A204.1 (cell line): ENCODE data around the gene PYY.
"Not testable (repeated sequence)": the region's sequence is repeated elsewhere in the genome, so short reads cannot be mapped to it uniquely, and the experiment has no call there.

Source experiments
- FAIRE-seq: peaks from 2 replicates; lab custom pipeline; 2012; peaks lifted over from hg19 to GRCh38; lab: Jason Lieb, UNC

Gene PYY

DNA sequence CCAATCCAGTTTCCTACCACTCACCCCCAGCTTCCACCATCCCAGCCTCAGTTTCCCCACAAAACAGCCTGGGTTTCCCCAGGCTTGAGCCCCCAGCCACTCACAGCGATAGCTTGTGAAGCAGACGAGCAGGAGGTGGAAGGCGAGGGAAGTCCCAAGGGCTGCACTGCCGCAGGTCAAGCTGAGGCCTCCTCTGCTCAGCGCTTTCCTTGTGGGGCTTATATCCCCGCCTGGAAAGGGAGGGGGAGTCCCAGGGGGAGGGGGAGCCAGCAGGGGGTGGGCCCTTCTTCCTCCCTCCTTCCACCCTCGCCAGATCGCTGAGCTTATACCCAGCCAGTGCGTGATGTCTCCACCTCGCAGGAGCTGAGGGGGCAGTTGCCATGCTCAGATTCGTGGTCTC is at the start of gene PYY:
Gene PYY (minus strand): TSS at position 195 of the 400 bp plus-strand sequence. CDS start 457 bp downstream, outside the sequence.
- FAIRE-seq = no peak

DNA sequence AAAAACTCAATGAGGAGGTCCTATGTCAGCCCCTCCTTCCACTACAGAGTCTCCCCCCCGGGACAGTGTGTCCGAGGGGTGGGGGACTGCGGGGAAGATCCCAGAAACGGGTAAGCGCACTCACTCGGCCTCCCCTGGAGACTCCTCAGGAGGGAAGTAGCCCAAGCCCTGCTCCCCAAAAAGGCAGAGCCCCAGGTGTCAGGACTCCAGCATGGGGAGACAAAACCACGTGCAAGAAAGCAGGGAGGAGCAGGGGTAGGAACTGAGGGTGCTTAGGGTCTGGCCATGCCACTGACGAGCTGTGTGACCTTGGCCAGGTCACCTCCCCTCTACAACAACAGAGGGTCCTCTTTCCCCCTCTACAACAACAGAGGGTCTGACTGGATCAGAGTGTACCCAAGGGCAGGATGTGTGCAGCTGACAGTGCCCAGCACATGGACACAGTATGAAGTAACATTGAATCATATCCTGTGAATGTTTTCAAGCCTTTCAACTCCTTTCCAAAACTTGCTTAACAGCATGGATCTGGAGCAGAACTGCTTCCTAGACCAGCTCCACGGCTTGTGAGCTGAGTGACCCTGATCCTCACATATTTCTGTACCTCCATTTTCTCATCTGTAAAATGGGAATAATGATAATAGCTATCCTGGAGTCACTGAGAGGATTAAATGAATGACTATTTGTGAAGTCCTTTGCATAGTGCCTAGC is 48.6 kb upstream of the PYY start:
- FAIRE-seq = no peak

- FAIRE-seq = no peak
These were observed 47.8 kb upstream of the PYY start for GRCh38 chr17:44001461-44001920.

DNA sequence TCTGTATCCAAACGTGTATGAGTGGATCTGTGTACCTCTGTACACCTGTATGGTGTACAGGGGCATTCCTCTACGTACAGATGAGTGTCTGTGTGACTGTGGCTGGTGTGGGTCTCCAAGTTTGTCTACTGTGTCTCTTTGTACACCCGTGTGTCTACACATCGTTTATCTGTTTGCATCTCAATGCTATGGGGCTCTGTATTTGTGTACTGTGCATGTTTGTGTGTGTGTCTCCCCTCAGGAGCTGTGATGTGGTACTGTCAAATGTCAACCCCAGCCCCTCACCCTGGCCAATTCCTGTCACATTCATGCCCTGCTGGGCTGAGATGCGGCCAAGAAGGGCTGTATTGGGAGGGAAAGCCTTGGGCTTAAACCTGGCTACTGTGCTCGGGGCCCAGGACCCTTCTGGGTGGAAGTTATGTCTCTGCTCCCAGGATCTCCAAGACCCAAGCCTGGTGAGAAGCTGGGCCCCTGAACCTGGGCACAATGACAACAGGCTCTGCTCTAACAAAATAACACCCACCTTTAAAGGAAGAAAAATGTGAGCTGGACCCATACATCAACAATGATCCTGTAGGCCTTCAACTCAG is 47.2 kb upstream of the PYY start:
- FAIRE-seq = no peak

GRCh38 chr17:44000141-44000860 is 46.6 kb upstream of the PYY start:
- FAIRE-seq = no peak

- no peak for FAIRE-seq
These were observed 45.3 kb upstream of the PYY start for GRCh38 chr17:43999024-43999423.

DNA sequence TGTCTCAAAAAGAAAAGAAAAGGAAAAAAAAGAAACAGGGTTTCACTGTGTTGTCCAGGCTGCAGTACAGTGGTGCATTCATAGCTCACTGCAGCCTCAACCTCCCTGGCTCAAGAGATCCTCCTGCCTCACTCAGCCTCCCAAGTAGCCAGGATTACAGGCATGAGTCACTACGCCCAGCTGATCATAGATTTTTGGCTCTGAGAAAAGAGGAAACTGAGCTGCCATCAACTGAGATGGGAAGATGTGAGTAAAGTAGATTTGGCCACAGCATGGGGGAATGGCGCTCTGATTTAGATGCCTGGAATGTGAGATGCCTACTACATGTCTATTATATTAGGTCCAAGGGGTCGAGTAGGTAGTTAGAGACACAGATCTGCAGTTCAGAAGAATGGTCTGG is 44.8 kb upstream of the PYY start:
- FAIRE-seq = no peak

GRCh38 chr17:43997180-43997579 is 43.4 kb upstream of the PYY start:
- not testable (repeated sequence) for FAIRE-seq

DNA sequence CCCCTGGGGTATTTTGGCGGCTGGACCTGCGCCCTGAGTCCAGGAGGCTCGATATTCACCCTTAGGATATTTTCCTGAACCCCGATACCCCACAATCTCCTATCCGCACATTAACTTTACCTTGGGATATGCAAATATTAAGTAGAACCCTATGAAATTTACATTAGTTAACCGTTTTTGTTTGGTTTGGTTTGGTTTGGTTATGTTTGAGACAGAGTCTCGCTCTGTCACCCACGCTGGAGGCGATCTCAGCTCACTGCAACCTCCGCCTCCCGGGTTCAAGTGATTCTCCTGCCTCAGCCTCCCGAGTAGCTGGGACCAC is 41.4 kb upstream of the PYY start:
- FAIRE-seq = no peak

DNA sequence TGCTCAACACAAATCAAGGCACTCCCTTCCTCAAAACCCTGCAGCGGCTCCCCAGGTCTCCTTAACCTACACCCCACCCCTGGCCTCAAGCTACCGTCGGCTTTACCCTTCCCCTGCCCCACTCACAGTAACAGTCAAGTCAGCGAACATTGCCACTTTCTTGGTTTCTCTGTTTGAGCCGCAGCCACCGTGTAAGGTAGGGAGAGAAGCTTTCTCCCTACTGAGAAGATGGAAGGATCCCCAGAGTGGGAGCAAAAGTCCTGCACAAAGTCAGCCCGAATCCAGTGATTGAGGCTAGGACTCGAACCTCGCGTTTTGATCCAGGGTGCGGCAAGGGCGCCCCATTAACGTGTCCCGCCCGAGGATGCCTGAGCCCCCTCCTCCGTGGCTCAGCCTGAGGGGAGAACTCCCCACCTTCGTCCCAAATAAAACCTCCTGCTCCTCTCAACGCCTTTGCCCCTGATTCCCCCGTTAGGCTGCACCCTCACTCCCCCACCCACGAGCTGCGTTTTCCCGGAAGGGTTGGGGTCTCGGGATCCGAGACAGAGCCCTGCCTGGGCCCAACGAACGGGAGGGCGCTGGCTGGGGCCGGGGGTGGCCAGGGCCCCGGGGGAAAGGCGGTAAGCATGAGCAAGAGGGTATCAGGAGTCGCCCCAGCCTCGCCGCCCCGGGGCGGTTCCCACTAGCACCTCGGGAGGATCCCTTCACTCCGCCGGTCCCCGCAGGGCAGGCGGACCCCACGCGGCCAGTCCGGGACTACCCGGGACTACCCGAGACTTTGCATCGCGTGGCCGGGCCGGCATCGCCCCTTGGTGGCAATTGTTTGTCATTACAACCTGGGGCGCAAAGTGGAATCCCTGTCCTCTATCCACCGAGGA is 40.8 kb upstream of the PYY start:
- FAIRE-seq = no peak

GRCh38 chr17:43992641-43993040 is 38.9 kb upstream of the PYY start:
- no peak for FAIRE-seq

DNA sequence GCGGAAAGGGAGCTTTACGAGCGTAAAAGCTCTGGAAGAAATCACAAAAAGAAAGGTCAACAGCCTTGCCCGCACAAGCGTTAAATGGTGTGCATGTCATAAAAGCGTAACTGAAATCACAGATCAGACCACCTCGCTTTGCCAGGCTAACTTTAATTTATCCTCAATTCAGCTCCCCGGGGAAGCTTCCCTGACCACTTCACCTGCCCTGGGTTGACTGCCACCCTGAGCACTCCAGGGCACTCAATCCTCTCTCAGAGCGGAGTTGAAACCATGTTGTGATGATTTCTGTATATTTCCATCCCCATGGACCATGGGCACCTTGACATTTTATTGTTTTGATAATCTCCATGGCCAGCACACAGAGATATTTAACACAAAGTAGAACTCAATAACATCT is 34.6 kb upstream of the PYY start:
- FAIRE-seq = no peak

DNA sequence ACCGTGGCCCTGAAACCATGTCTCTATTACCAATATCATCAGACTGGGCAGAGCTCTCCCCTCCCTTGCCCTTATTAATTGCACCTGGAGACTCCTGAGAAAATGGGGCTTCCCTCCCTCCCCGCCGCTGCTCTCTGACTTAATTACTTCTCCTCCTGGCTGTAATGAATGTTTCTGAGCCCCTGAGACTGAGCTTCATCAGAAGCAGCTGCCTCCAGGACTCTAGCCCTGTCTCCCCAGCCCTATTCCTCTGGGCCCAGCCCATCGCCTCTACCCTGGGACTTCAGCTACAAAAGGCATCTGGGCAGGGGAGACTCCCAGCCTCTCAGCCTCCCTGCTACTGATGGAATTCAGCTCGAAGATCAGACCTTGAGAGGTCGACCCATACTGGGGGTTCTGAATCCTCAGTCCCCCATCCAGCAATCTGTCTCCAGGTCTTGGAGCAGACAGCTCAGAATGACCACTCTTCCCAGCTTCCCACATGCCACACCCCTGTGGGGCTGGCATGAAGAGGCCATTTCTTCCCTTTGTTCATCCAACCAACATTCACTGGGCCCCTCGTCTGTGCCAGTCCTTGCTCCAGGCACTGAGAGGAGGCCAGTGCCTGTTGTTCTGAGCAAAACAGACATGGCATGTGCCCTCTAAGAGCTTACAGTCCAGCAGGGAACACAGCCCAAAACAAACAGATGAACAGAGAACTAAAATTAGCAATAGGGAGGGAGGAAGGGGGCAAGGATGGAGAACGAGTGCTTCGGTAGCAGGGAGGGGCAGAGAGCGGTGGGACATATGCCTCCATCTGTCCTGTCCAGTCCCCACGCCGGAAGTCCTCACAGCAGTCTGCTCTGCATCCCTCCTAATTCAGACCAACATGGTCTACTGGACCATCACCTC is 33.6 kb upstream of the PYY start:
- no peak for FAIRE-seq

- FAIRE-seq = no peak
These were observed 32.7 kb upstream of the PYY start for GRCh38 chr17:43986225-43986981.

DNA sequence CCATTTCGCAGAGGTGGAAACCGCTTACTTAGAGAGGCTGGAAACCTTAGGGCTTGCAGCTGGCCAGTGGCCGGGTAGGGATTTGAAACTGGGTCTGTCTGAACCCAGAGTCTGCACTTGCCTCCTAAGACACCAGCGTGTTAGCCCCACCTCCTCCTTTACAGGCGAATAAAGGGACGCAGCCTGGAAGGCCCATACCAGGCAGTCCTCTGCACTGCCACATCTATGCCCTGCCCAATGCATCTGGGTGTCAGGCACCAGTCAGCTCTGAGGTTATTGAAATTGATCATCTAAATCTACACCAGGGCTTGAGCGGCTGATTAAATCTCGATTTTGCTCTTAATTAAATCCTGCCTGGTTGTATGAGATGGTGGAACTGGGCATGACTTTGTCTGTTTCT is 30.8 kb upstream of the PYY start:
- FAIRE-seq = no peak

GRCh38 chr17:43983515-43984411 is 30.0 kb upstream of the PYY start:
- no peak for FAIRE-seq

- no peak for FAIRE-seq
These were observed 29.4 kb upstream of the PYY start for GRCh38 chr17:43983196-43983514.

DNA sequence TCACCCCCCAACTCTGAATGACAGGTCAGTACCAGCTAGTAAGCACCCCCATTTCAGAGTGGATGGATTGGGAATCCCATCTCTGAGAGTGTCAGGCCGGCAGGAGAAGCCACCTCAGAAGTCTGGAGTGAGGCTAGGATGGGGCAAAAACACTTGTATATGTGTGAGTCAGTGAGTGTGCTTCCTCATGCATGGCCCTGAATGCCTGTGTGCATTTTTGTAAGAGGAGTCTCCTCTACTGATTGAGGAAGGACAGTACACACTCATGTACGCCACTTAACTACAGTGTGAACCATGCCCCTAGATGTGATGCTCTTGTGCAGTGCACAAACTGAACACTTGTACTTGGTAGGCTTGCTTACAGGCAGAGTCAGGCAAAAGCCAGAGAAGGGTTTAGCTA is 28.4 kb upstream of the PYY start:
- FAIRE-seq = no peak

GRCh38 chr17:43979671-43980070 is 25.9 kb upstream of the PYY start:
- FAIRE-seq = no peak

- no peak for FAIRE-seq
These were observed 25.3 kb upstream of the PYY start for GRCh38 chr17:43979011-43979410.
